Psoas muscle (tissue), 8 donors: Measurements from ENCODE around the gene OLFM3. TPM values are rescaled to one million over a fixed set of nuclear protein-coding genes. Genes with fewer than 3 reads are reported as not detected.

ENCODE experiments used
- ATAC-seq, 4 donors: fragments of 200-7000 bp; cut with Tn5 transposase; one replicate each; pipeline ENCODE4 v1.9.1; 2020; ENCODE audit warnings: moderate library complexity in 3 of 4, mild to moderate bottlenecking in 2 of 4
- DNase-seq, 2 donors: peaks; one replicate each; pipeline ENCODE4 v3.0.0-alpha.2; 2020
- H3K27ac ChIP-seq: fragments of 200-600 bp; one replicate; pipeline ENCODE4 v1.8.0; 2022
- H3K27me3 ChIP-seq, 3 donors: fragments of 200-600 bp in 1 of 3; one replicate each; pipeline versions ENCODE4 v1.6.1 to v1.8.0; 2013 to 2022; ENCODE audit warnings: low read length in 2 of 3, mild to moderate bottlenecking in 2 of 3, moderate library complexity in 1 of 3; ENCODE audit not compliant: insufficient read depth in 3 of 3
- H3K36me3 ChIP-seq, 2 donors: fragments of 200-600 bp in 1 of 2; one replicate each; pipeline versions ENCODE4 v1.6.1 to v1.8.0; 2013 to 2022; ENCODE audit warnings: low read depth in 1 of 2, mild to moderate bottlenecking in 1 of 2, moderate library complexity in 1 of 2; ENCODE audit not compliant: insufficient read depth in 1 of 2
- H3K4me1 ChIP-seq: fragments of 200-600 bp; one replicate; pipeline ENCODE4 v1.8.0; 2022
- H3K4me3 ChIP-seq: fragments of 200-600 bp; one replicate; pipeline ENCODE4 v1.8.0; 2022; ENCODE audit warnings: mild to moderate bottlenecking
- H3K9me3 ChIP-seq: fragments of 200-600 bp; one replicate; pipeline ENCODE4 v1.8.0; 2022
- CTCF ChIP-seq: fragments of 200-600 bp; IDR thresholded peaks from one replicate; pipeline ENCODE4 v1.8.0; 2022; ENCODE audit warnings: antibody characterized with exemption
- WGBS, 3 donors: extraction: QIAGEN DNeasy Blood & Tissue Kit; methylation state at CpG; one replicate each; pipeline versions ENCODE4 v1.1.6 to v1.1.7; 2013; 5-methylcytosine and 5-hydroxymethylcytosine counted together
- intact Hi-C, 2 donors: fragments of 100-400 bp; cut with DNase I; formaldehyde crosslinking; loops; one replicate each; pipeline versions ENCODE4 v1.11.0 to v1.14.2; 2022
- polyA plus RNA-seq, 3 donors: library from polyadenylated mRNA; stranded (reverse); fragments of 200-250 nt; gene quantifications; one replicate each; pipeline ENCODE4 v1.2.3, GENCODE V29; 2013
- total RNA-seq, 4 donors: library from RNA; stranded (reverse); fragmentation: NEBNext Ultra II Directional in 2 of 4; extraction: Animal tissue kit (Norgen Biotek cat#: 25700) in 2 of 4; gene quantifications; one replicate each; pipeline versions ENCODE4 v1.2.1 to v1.2.4, GENCODE V29; 2021 to 2023
- donor health status: healthy with polysubstance abuse.
- donor health status: DM: no; HTN: no; CAD: no; lungs with moderate emphysema.
- donor health status: Bipolar disorder and iron deficiency.
- donor health status: healthy.
- donor health status: DM: yes; HTN: yes; CAD: no.
- donor health status: DM: no; HTN: no; CAD: no.
- donor health status: DM: no; HTN: no; CAD: no.
- donor health status: DM: yes; HTN: yes; CAD: no.

OLFM3 gene
- total and polyA plus RNA-seq, 7 donors: 0.01 TPM; not detected in 6

- WGBS, 3 donors: 73 to 82% (median 81%) methylated on average over 3 of the region's 3 CpGs
- no peak overlapping the region for H3K4me3 ChIP-seq
- no peak for ATAC-seq
- intact Hi-C loops: no loop called here
- no peaks in the 10 kb centered on the region for H3K9me3 ChIP-seq
- no peak for DNase-seq
- H3K27me3 ChIP-seq: no peaks in the 10 kb centered on the region
- H3K36me3 ChIP-seq: no peaks in the 10 kb centered on the region
- H3K4me1 ChIP-seq: no peaks in the 10 kb centered on the region
- H3K27ac ChIP-seq: no peak overlapping the region
- TF ChIP-seq CTCF: no peak
Observed at GRCh38 chr1:101959456-101959855, 37.3 kb downstream of the OLFM3 start.

- Histone ChIP-seq H3K36me3 (no peaks in the 10 kb centered on the region), H3K27ac (no peak overlapping the region), H3K9me3 (no peaks in the 10 kb centered on the region), H3K4me1 (no peaks in the 10 kb centered on the region), H3K4me3 (no peak overlapping the region), H3K27me3 (no peaks in the 10 kb centered on the region)
- no peak for TF ChIP-seq CTCF
- no peak for DNase-seq
- intact Hi-C loops: no loop called here
- no peak for ATAC-seq
Observed at GRCh38 chr1:101957771-101958170, 39.0 kb downstream of the OLFM3 start.

GRCh38 chr1:101953623-101954022 is 43.1 kb downstream of the OLFM3 start:
- WGBS, 3 donors: 73 to 83% (median 74%) methylated on average over 1 of the region's 1 CpG
- H3K4me3 ChIP-seq: no peak overlapping the region
- TF ChIP-seq CTCF: no peak
- H3K9me3 ChIP-seq: no peaks in the 10 kb centered on the region
- intact Hi-C loops: no loop called here
- no peaks in the 10 kb centered on the region for H3K27me3 ChIP-seq
- ATAC-seq (no peak), DNase-seq (no peak)
- H3K4me1 ChIP-seq: no peaks in the 10 kb centered on the region
- no peak overlapping the region for H3K27ac ChIP-seq
- no peaks in the 10 kb centered on the region for H3K36me3 ChIP-seq

GRCh38 chr1:101945884-101946283 is 50.8 kb downstream of the OLFM3 start:
- intact Hi-C loops: no loop called here
- Histone ChIP-seq H3K27ac (no peak overlapping the region), H3K9me3 (no peaks in the 10 kb centered on the region), H3K4me3 (no peak overlapping the region), H3K27me3 (no peaks in the 10 kb centered on the region), H3K36me3 (no peaks in the 10 kb centered on the region), H3K4me1 (no peaks in the 10 kb centered on the region)
- WGBS, 3 donors: 61 to 86% (median 83%) methylated on average over 1 of the region's 1 CpG
- TF ChIP-seq CTCF: no peak
- ATAC-seq (no peak), DNase-seq (no peak)

- H3K27me3 ChIP-seq: no peaks in the 10 kb centered on the region
- no peak for ATAC-seq
- no peak for DNase-seq
- no peaks in the 10 kb centered on the region for H3K36me3 ChIP-seq
- no peak overlapping the region for H3K4me3 ChIP-seq
- 57 to 61% (median 58%) methylated on average over 3 of the region's 3 CpGs for WGBS, 3 donors
- no peaks in the 10 kb centered on the region for H3K4me1 ChIP-seq
- no peak overlapping the region for H3K27ac ChIP-seq
- intact Hi-C loops: no loop called here
- H3K9me3 ChIP-seq: no peaks in the 10 kb centered on the region
- TF ChIP-seq CTCF: no peak
Observed at GRCh38 chr1:101943237-101943636, 53.5 kb downstream of the OLFM3 start.
